Mucosa of descending colon (tissue), 3 donors: ENCODE measurements around the gene PMFBP1. TPM values are rescaled to one million over a fixed set of nuclear protein-coding genes. Genes with fewer than 3 reads are reported as not detected.

Source experiments
- ATAC-seq: fragments of 200-7000 bp; cut with Tn5 transposase; one replicate; pipeline ENCODE4 v1.9.1; 2020; ENCODE audit warnings: mild to moderate bottlenecking, moderate library complexity
- DNase-seq, 3 donors: peaks; one replicate each; pipeline ENCODE4 v3.0.0-alpha.2; 2020
- H3K36me3 ChIP-seq: fragments of 200-600 bp; one replicate; pipeline ENCODE4 v1.8.0; 2021; ENCODE audit warnings: low read depth, mild to moderate bottlenecking
- H3K4me1 ChIP-seq: fragments of 200-600 bp; one replicate; pipeline ENCODE4 v1.8.0; 2021; ENCODE audit warnings: low read depth, mild to moderate bottlenecking
- H3K4me3 ChIP-seq: fragments of 200-600 bp; one replicate; pipeline ENCODE4 v1.8.0; 2021; ENCODE audit warnings: mild to moderate bottlenecking
- H3K9me3 ChIP-seq: fragments of 200-600 bp; one replicate; pipeline ENCODE4 v1.8.0; 2021; ENCODE audit warnings: mild to moderate bottlenecking
- CTCF ChIP-seq: fragments of 200-600 bp; IDR thresholded peaks from one replicate; pipeline ENCODE4 v1.8.0; 2022; ENCODE audit warnings: antibody characterized with exemption, mild to moderate bottlenecking
- intact Hi-C, 2 donors: fragments of 100-400 bp; cut with DNase I in 1 of 2; cut with micrococcal nuclease in 1 of 2; formaldehyde crosslinking; loops; one replicate each; pipeline versions ENCODE4 v1.11.0 to v1.11.1; 2022; cut with DNase I, micrococcal nuclease
- total RNA-seq, 3 donors: library from RNA; stranded (reverse); fragmentation: NEBNext Ultra II Directional in 2 of 3; extraction: Animal tissue kit (Norgen Biotek cat#: 25700) in 2 of 3; gene quantifications; one replicate each; pipeline versions ENCODE4 v1.2.1 to v1.2.4, GENCODE V29; 2021 to 2023
- donor health status: DM: no; HTN: no; CAD: no; lungs with moderate emphysema.
- donor health status: DM: no; HTN: no; CAD: no.
- donor health status: DM: no; HTN: yes; CAD: no.

PMFBP1 gene
- total RNA-seq, 3 donors from 2014 or later = 3.6 to 9.7 (median 7.2) TPM

- no peak for TF ChIP-seq CTCF
- DNase-seq (no peak), ATAC-seq (no peak)
- intact Hi-C loops = no loop called here
- peaks cover 50% of the 10 kb centered on the region for H3K36me3 ChIP-seq
- H3K9me3 ChIP-seq = no peaks in the 10 kb centered on the region
- no peak overlapping the region for H3K4me3 ChIP-seq
- H3K4me1 ChIP-seq = no peaks in the 10 kb centered on the region
These were observed 62.7 kb downstream of the PMFBP1 start for GRCh38 chr16:72109300-72109699.

- DNase-seq (no peak), ATAC-seq (no peak)
- no peak for TF ChIP-seq CTCF
- intact Hi-C loops = no loop called here
- Histone ChIP-seq H3K4me3 (no peak overlapping the region), H3K4me1 (no peaks in the 10 kb centered on the region), H3K36me3 (peaks cover 50% of the 10 kb centered on the region), H3K9me3 (no peaks in the 10 kb centered on the region)
These were observed 63.4 kb downstream of the PMFBP1 start for GRCh38 chr16:72108353-72109102.

GRCh38 chr16:72107371-72107770 lies 64.6 kb downstream of the PMFBP1 start:
- intact Hi-C loops = no loop called here
- no peaks in the 10 kb centered on the region for H3K4me1 ChIP-seq
- no peak for TF ChIP-seq CTCF
- DNase-seq (no peak), ATAC-seq (no peak)
- no peaks in the 10 kb centered on the region for H3K9me3 ChIP-seq
- H3K36me3 ChIP-seq = peaks cover 50% of the 10 kb centered on the region
- H3K4me3 ChIP-seq = no peak overlapping the region

- Histone ChIP-seq H3K36me3 (peaks cover 54% of the 10 kb centered on the region), H3K9me3 (no peaks in the 10 kb centered on the region), H3K4me1 (no peaks in the 10 kb centered on the region), H3K4me3 (no peak overlapping the region)
- TF ChIP-seq CTCF = no peak
- no peak for DNase-seq
- no peak for ATAC-seq
- intact Hi-C loops = no loop called here
These were observed 66.0 kb downstream of the PMFBP1 start for GRCh38 chr16:72105978-72106377.

- Histone ChIP-seq H3K4me1 (no peaks in the 10 kb centered on the region), H3K9me3 (no peaks in the 10 kb centered on the region), H3K4me3 (no peak overlapping the region), H3K36me3 (peaks cover 62% of the 10 kb centered on the region)
- TF ChIP-seq CTCF = no peak
- intact Hi-C loops = no loop called here
- DNase-seq (no peak), ATAC-seq (no peak)
These were observed 67.0 kb downstream of the PMFBP1 start for GRCh38 chr16:72104905-72105304.

GRCh38 chr16:72101195-72101594 lies 70.8 kb downstream of the PMFBP1 start:
- H3K4me1 ChIP-seq = no peaks in the 10 kb centered on the region
- no peak overlapping the region for H3K4me3 ChIP-seq
- intact Hi-C loops = no loop called here
- ATAC-seq = no peak
- H3K9me3 ChIP-seq = no peaks in the 10 kb centered on the region
- DNase-seq = no peak
- peaks cover 39% of the 10 kb centered on the region for H3K36me3 ChIP-seq
- no peak for TF ChIP-seq CTCF
